Stimulated activated naive B cell treated with anti-CD40 and anti-IgM and Interleukin-4, amounts not matched to agents 10 μg/mL and 1 μg/mL and 100 μg/mL, for 72 hours (primary cell): ENCODE results near the gene PTH2.
A peak's percentile ranks its signal among the peaks of the same experiment; 100 is the strongest.
"Not testable (repeated sequence)": the region's sequence is repeated elsewhere in the genome, so short reads cannot be mapped to it uniquely, and the experiment has no call there.

ENCODE experiments used
- ATAC-seq, 2 donors: fragments of 150-1000 bp; cut with Tn5 transposase; replicated peaks; 2 replicates each; pipeline ENCODE4 v1.10.0; 2021; ENCODE audit warnings: moderate library complexity in 1 of 2
- DNase-seq: peaks from one replicate; pipeline ENCODE4 v3.0.0; 2021
- H3K27ac Mint-ChIP-seq: one replicate; pipeline ENCODE4 v1.8.0; 2022; ENCODE audit warnings: mild to moderate bottlenecking, mixed read lengths
- H3K27me3 Mint-ChIP-seq, 2 donors: one replicate each; pipeline ENCODE4 v1.8.0; 2022; ENCODE audit warnings: mixed read lengths in 2 of 2
- H3K36me3 Mint-ChIP-seq, 2 donors: one replicate each; pipeline ENCODE4 v1.8.0; 2022; ENCODE audit warnings: mixed read lengths in 2 of 2, mild to moderate bottlenecking in 1 of 2
- H3K4me1 Mint-ChIP-seq, 2 donors: one replicate each; pipeline ENCODE4 v1.8.0; 2022; ENCODE audit warnings: mixed read lengths in 2 of 2, mild to moderate bottlenecking in 1 of 2
- H3K4me3 Mint-ChIP-seq, 2 donors: one replicate each; pipeline ENCODE4 v1.8.0; 2022; ENCODE audit warnings: mild to moderate bottlenecking in 2 of 2, mixed read lengths in 2 of 2, moderate library complexity in 1 of 2
- H3K9me3 Mint-ChIP-seq, 2 donors: one replicate each; pipeline ENCODE4 v1.8.0; 2022; ENCODE audit warnings: mixed read lengths in 2 of 2, mild to moderate bottlenecking in 1 of 2

The PTH2 gene

DNA sequence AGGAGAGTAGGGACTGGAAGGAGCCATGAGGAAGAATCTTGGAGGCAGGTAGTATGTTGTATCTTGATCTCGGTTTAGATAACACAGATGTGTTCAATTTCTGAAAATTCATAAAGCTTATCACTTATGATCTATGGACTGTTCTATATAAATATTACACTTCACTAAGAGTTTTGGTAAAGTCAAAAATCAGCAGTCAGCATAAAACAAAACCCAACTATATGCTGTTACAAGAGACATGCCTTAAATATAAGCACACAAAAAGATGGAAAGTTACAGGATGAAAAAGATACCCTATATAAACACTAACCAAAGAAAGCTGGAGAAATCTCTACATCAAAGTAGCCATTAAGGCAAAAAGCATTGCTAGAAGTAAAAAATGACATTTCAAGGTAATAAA is 39.6 kb downstream of the PTH2 start:
- H3K36me3 Mint-ChIP-seq, result peaks cover 0 to 4% of the 10 kb centered on the region in 2 donors
- no peak overlapping the region for H3K27ac Mint-ChIP-seq
- peaks cover 5 to 15% of the 10 kb centered on the region in 2 donors for H3K4me1 Mint-ChIP-seq

GRCh38 chr19:49382639-49383038 is 40.6 kb downstream of the PTH2 start:
- H3K9me3 Mint-ChIP-seq, result peaks cover 0 to 6% of the 10 kb centered on the region in 2 donors
- DNase-seq, result no peak
- no peak overlapping the region for H3K27ac Mint-ChIP-seq
- H3K4me3 Mint-ChIP-seq, result no peak overlapping the region
- peaks cover 0 to 4% of the 10 kb centered on the region in 2 donors for H3K36me3 Mint-ChIP-seq
- H3K27me3 Mint-ChIP-seq, result no peaks in the 10 kb centered on the region
- no peak for ATAC-seq
- H3K4me1 Mint-ChIP-seq, result peaks cover 0 to 6% of the 10 kb centered on the region in 2 donors

More for the DNA sequence above, 39.6 kb downstream of the PTH2 start:
- no peaks in the 10 kb centered on the region for H3K27me3 Mint-ChIP-seq
- no peak for ATAC-seq
- no peak overlapping the region for H3K4me3 Mint-ChIP-seq
- DNase-seq, result no peak
- H3K9me3 Mint-ChIP-seq, result peaks cover 0 to 6% of the 10 kb centered on the region in 2 donors

DNA sequence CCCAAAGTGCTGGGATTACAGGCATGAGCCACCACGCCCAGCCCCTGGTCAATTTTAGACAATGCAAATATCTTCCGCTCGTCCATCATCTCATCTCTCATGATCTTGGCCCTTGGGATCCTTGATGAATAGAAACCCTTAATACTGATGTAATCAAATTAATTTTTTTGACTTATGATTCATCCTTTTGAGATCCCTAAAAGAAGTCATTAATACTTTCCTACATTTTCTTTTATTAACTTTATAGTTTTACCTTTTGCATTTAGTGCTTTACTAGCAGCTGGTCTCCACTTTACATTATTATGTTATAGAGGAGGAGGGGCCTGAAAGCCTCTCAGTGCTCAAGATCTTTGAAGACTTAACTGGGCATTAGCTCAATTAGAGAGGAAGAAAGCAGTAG is 42.9 kb downstream of the PTH2 start:
- Mint-ChIP-seq H3K27me3 (peaks cover 5 to 10% of the 10 kb centered on the region in 2 donors), H3K4me3 (no peak overlapping the region), H3K4me1 (peaks cover 0 to 4% of the 10 kb centered on the region in 2 donors), H3K27ac (no peak overlapping the region), H3K9me3 (peaks cover 0 to 6% of the 10 kb centered on the region in 2 donors), H3K36me3 (peaks cover 2 to 4% of the 10 kb centered on the region in 2 donors)
- ATAC-seq (no peak), DNase-seq (no peak)

DNA sequence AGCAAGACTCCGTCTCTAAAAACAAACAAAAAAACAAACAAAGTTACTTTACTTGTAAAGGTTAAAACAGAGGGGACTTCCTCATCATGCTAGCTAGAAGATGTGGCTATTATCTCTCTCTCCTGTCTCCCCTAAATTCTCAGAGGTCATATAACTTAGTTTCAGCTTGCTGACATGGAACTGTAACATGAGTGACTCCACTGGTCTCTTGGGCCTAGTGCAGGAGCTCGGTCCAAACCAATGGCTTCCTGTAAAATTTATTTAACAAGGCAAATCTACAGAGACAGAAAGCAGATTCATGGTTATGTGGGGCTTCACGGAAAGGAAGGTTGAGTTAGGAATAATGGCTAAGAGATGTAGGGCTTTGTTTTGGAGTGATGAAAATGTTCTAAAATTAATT is 44.7 kb downstream of the PTH2 start:
- H3K9me3 Mint-ChIP-seq, result peaks cover 0 to 6% of the 10 kb centered on the region in 2 donors
- H3K4me1 Mint-ChIP-seq, result peaks cover 0 to 4% of the 10 kb centered on the region in 2 donors
- no peak overlapping the region for H3K27ac Mint-ChIP-seq
- no peak overlapping the region for H3K4me3 Mint-ChIP-seq
- H3K36me3 Mint-ChIP-seq, result peaks cover 2 to 4% of the 10 kb centered on the region in 2 donors
- peaks cover 5 to 10% of the 10 kb centered on the region in 2 donors for H3K27me3 Mint-ChIP-seq
- DNase-seq (no peak), ATAC-seq (no peak)

- peaks cover 0 to 4% of the 10 kb centered on the region in 2 donors for H3K4me1 Mint-ChIP-seq
- H3K9me3 Mint-ChIP-seq, result no peaks in the 10 kb centered on the region
- H3K36me3 Mint-ChIP-seq, result peaks cover 0 to 2% of the 10 kb centered on the region in 2 donors
- no peak overlapping the region for H3K4me3 Mint-ChIP-seq
- DNase-seq, result no peak
- H3K27ac Mint-ChIP-seq, result peak overlapping the region; percentile 56
- ATAC-seq, result no peak
- H3K27me3 Mint-ChIP-seq, result peaks cover 5 to 10% of the 10 kb centered on the region in 2 donors
Measured at GRCh38 chr19:49374665-49375434, 48.4 kb downstream of the PTH2 start.

- not testable (repeated sequence) for H3K27ac Mint-ChIP-seq, H3K36me3 Mint-ChIP-seq, H3K4me1 Mint-ChIP-seq, DNase-seq, H3K4me3 Mint-ChIP-seq, H3K9me3 Mint-ChIP-seq, ATAC-seq
- peaks cover 5 to 10% of the 10 kb centered on the region in 2 donors for H3K27me3 Mint-ChIP-seq
Measured at GRCh38 chr19:49373174-49373573, 50.1 kb downstream of the PTH2 start.
